WTC11 (cell line): ENCODE data around the gene KLF13. TPM values are rescaled to one million over a fixed set of nuclear protein-coding genes. Genes with fewer than 3 reads are reported as not detected.

Source experiments
- ATAC-seq: fragments of 200-7000 bp; cut with Tn5 transposase; 2 replicates; pipeline ENCODE4 v1.10.0; 2021; ENCODE audit warnings: mild to moderate bottlenecking, moderate library complexity
- CTCF ChIA-PET: fragments of 300-600 bp; sonication (Branson Sonifier 250); formaldehyde crosslinking; loops from one replicate; lab custom pipeline; 2021; ENCODE audit warnings: antibody characterized with exemption; lab: Charles Lee
- POLR2A ChIA-PET: fragments of 350-600 bp; sonication (Branson Sonifier 250); formaldehyde crosslinking; loops from one replicate; lab custom pipeline; 2021; ENCODE audit warnings: antibody characterized with exemption; lab: Charles Lee
- DNase-seq: peaks from one replicate; pipeline ENCODE4 v3.0.0; 2021; ENCODE audit warnings: low spot score
- H3K27ac Mint-ChIP-seq: 2 replicates; pipeline ENCODE4 v1.8.0; 2021; ENCODE audit warnings: mixed read lengths
- H3K27me3 Mint-ChIP-seq: 2 replicates; pipeline ENCODE4 v1.8.0; 2021; ENCODE audit warnings: low read depth, mild to moderate bottlenecking, moderate library complexity, mixed read lengths
- H3K36me3 Mint-ChIP-seq: 2 replicates; pipeline ENCODE4 v1.8.0; 2021; ENCODE audit warnings: mixed read lengths
- H3K4me1 Mint-ChIP-seq: 2 replicates; pipeline ENCODE4 v1.8.0; 2022; ENCODE audit warnings: mixed read lengths
- H3K4me3 Mint-ChIP-seq: 2 replicates; pipeline ENCODE4 v1.8.0; 2021; ENCODE audit warnings: mild to moderate bottlenecking, moderate library complexity, mixed read lengths
- H3K9me3 Mint-ChIP-seq: 2 replicates; pipeline ENCODE4 v1.8.0; 2021; ENCODE audit warnings: mixed read lengths
- CBFB ChIP-seq: sonication (generic); formaldehyde crosslinking; IDR thresholded peaks from 2 replicates; pipeline ENCODE4 v1.8.1; 2022; ENCODE audit warnings: mild to moderate bottlenecking, low read depth, missing genetic modification reagents
- ESRRA ChIP-seq: sonication (generic); formaldehyde crosslinking; IDR thresholded peaks from 2 replicates; pipeline ENCODE4 v1.8.1; 2022; ENCODE audit warnings: mild to moderate bottlenecking, missing genetic modification reagents, borderline replicate concordance
- FOXK1 ChIP-seq: sonication (generic); formaldehyde crosslinking; IDR thresholded peaks from 2 replicates; pipeline ENCODE4 v1.8.0; 2022; ENCODE audit warnings: mild to moderate bottlenecking, moderate library complexity, missing genetic modification reagents
- GTF2I ChIP-seq: fragments of 250-450 bp; sonication (Bioruptor Pico); conservative IDR thresholded peaks from 2 replicates; pipeline ENCODE4 v1.4.0; 2021; ENCODE audit warnings: mild to moderate bottlenecking
- HMGA2 ChIP-seq: fragments of 250-450 bp; sonication (Bioruptor Pico); IDR thresholded peaks from 2 replicates; pipeline ENCODE4 v1.4.0; 2021; ENCODE audit warnings: mild to moderate bottlenecking, moderate library complexity
- JAZF1 ChIP-seq: fragments of 250-450 bp; sonication (Bioruptor Pico); IDR thresholded peaks from 2 replicates; pipeline ENCODE4 v1.9.0; 2021; ENCODE audit warnings: moderate library complexity, mild to moderate bottlenecking, inconsistent platforms
- JUN ChIP-seq: sonication (generic); formaldehyde crosslinking; IDR thresholded peaks from 2 replicates; pipeline ENCODE4 v1.8.0; 2023; ENCODE audit warnings: mild to moderate bottlenecking, missing genetic modification reagents
- NFYB ChIP-seq: sonication (generic); formaldehyde crosslinking; conservative IDR thresholded peaks from 2 replicates; pipeline ENCODE4 v1.8.0; 2022; ENCODE audit warnings: low read depth, missing genetic modification reagents
- PRRX2 ChIP-seq: fragments of 250-450 bp; sonication (Bioruptor Pico); IDR thresholded peaks from 2 replicates; pipeline ENCODE4 v1.8.0; 2021; ENCODE audit warnings: mild to moderate bottlenecking
- RELA ChIP-seq: sonication (generic); formaldehyde crosslinking; IDR thresholded peaks from 2 replicates; pipeline ENCODE4 v1.8.1; 2022; ENCODE audit warnings: missing genetic modification reagents, mild to moderate bottlenecking, borderline replicate concordance
- TP53 ChIP-seq: sonication (generic); formaldehyde crosslinking; IDR thresholded peaks from 2 replicates; pipeline ENCODE4 v1.8.1; 2023; ENCODE audit warnings: mild to moderate bottlenecking, missing genetic modification reagents
- ZBTB21 ChIP-seq: sonication (generic); formaldehyde crosslinking; IDR thresholded peaks from 2 replicates; pipeline ENCODE4 v1.8.1; 2023; ENCODE audit warnings: mild to moderate bottlenecking, missing genetic modification reagents, borderline replicate concordance
- ZNF416 ChIP-seq: fragments of 250-450 bp; sonication (Bioruptor Pico); IDR thresholded peaks from 2 replicates; pipeline ENCODE4 v1.9.0; 2021; ENCODE audit warnings: mild to moderate bottlenecking, inconsistent platforms
- total RNA-seq: library from RNA; stranded (reverse); gene quantifications from 3 replicates; pipeline ENCODE4 v1.2.3, GENCODE V29; 2021
- TF ChIP-seq, protein P1 (sequence below): sonication (generic); formaldehyde crosslinking; IDR thresholded peaks from 2 replicates; pipeline ENCODE4 v1.8.0; 2023; ENCODE audit warnings: missing genetic modification reagents, mild to moderate bottlenecking, borderline replicate concordance
- TF ChIP-seq, protein P2 (sequence below): sonication (generic); formaldehyde crosslinking; IDR thresholded peaks from 2 replicates; pipeline ENCODE4 v1.8.0; 2023; ENCODE audit warnings: missing genetic modification reagents
- TF ChIP-seq, protein P3 (sequence below): sonication (generic); formaldehyde crosslinking; IDR thresholded peaks from 2 replicates; pipeline ENCODE4 v1.8.1; 2023; ENCODE audit warnings: mild to moderate bottlenecking, missing genetic modification reagents, borderline replicate concordance
- TF ChIP-seq, protein P4 (sequence below): sonication (generic); formaldehyde crosslinking; IDR thresholded peaks from 2 replicates; pipeline ENCODE4 v1.8.1; 2023; ENCODE audit warnings: mild to moderate bottlenecking, missing genetic modification reagents, moderate library complexity
- TF ChIP-seq, protein P5 (sequence below): sonication (generic); formaldehyde crosslinking; IDR thresholded peaks from 2 replicates; pipeline ENCODE4 v1.8.0; 2022; ENCODE audit warnings: mild to moderate bottlenecking, missing genetic modification reagents
- TF ChIP-seq, protein P6 (sequence below): sonication (generic); formaldehyde crosslinking; IDR thresholded peaks from 2 replicates; pipeline ENCODE4 v1.8.1; 2023; ENCODE audit warnings: mild to moderate bottlenecking, moderate library complexity, missing genetic modification reagents

Gene KLF13
- total RNA-seq, 1 experiment from 2014 or later = 38.1 TPM

DNA sequence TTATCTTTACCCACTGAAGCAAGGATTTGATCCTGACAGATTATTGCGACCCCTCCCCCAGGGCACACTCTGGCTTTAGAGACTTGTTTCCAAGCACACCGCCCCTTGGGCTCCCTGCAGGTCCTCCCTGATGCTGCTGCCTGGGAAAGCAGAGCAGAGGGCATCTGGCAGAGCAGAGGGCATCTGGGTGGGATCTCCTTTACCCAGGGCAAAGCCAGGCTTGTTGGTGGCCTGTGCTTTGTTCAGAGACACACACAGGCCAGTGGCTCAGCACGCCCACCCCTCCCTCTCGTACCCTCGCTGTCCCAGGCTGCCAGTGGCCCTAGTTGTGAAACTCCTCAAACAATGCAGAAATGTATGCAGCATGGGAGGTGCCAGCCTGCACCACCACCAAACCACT, 4.8 kb downstream of the KLF13 start (continued):
- TF ChIP-seq, protein P1, sequence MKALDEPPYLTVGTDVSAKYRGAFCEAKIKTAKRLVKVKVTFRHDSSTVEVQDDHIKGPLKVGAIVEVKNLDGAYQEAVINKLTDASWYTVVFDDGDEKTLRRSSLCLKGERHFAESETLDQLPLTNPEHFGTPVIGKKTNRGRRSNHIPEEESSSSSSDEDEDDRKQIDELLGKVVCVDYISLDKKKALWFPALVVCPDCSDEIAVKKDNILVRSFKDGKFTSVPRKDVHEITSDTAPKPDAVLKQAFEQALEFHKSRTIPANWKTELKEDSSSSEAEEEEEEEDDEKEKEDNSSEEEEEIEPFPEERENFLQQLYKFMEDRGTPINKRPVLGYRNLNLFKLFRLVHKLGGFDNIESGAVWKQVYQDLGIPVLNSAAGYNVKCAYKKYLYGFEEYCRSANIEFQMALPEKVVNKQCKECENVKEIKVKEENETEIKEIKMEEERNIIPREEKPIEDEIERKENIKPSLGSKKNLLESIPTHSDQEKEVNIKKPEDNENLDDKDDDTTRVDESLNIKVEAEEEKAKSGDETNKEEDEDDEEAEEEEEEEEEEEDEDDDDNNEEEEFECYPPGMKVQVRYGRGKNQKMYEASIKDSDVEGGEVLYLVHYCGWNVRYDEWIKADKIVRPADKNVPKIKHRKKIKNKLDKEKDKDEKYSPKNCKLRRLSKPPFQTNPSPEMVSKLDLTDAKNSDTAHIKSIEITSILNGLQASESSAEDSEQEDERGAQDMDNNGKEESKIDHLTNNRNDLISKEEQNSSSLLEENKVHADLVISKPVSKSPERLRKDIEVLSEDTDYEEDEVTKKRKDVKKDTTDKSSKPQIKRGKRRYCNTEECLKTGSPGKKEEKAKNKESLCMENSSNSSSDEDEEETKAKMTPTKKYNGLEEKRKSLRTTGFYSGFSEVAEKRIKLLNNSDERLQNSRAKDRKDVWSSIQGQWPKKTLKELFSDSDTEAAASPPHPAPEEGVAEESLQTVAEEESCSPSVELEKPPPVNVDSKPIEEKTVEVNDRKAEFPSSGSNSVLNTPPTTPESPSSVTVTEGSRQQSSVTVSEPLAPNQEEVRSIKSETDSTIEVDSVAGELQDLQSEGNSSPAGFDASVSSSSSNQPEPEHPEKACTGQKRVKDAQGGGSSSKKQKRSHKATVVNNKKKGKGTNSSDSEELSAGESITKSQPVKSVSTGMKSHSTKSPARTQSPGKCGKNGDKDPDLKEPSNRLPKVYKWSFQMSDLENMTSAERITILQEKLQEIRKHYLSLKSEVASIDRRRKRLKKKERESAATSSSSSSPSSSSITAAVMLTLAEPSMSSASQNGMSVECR (CRISPR knock-in tag) = no peak
- TF ChIP-seq, protein P2, sequence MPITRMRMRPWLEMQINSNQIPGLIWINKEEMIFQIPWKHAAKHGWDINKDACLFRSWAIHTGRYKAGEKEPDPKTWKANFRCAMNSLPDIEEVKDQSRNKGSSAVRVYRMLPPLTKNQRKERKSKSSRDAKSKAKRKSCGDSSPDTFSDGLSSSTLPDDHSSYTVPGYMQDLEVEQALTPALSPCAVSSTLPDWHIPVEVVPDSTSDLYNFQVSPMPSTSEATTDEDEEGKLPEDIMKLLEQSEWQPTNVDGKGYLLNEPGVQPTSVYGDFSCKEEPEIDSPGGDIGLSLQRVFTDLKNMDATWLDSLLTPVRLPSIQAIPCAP = no peak

DNA sequence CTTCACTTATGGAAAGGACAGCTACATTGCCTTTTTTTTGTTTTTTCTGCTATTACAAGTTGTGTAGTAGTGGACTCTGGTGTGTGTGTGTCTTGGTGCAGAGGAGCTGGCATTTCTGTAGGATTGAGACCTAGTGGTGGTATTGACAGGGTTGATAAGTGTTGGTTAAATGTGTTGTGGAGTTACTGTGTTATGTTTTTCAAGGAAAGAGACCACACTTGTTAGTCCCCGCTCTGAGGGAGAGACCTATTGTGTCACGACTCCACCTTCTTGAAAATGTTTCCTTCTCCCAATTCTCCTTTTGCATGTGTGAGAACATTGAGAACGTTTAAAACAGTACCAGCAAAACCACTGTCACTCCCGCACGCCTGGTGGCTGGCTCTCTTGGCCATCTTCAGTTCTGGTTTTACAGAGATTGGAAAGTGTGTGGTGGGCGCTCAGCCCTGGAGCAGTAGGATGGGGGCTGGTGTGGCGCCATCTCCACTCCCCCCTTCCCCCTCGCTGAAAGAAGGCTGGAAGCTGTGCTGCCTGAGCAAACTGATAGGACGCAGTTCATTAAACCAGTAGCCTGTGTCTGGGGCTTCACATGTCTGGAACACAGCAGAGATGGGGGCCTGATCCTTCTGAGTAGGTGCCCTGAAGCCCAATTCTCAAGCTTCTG, 5.5 kb downstream of the KLF13 start:
- ChIA-PET POLR2A (no interaction called here), CTCF (interaction anchor here (1.2 kb wide), 1 partner anchor 103 kb away, joined by 4 read pairs; no protein-coding TSS in a partner anchor)
- Mint-ChIP-seq H3K27me3 (no peaks in the 10 kb centered on the region), H3K36me3 (no peaks in the 10 kb centered on the region), H3K4me1 (peaks cover 67% of the 10 kb centered on the region), H3K9me3 (no peaks in the 10 kb centered on the region), H3K4me3 (no peak overlapping the region), H3K27ac (no peak overlapping the region)
- no peak for DNase-seq
- ATAC-seq = no peak
- TF ChIP-seq, protein P3, sequence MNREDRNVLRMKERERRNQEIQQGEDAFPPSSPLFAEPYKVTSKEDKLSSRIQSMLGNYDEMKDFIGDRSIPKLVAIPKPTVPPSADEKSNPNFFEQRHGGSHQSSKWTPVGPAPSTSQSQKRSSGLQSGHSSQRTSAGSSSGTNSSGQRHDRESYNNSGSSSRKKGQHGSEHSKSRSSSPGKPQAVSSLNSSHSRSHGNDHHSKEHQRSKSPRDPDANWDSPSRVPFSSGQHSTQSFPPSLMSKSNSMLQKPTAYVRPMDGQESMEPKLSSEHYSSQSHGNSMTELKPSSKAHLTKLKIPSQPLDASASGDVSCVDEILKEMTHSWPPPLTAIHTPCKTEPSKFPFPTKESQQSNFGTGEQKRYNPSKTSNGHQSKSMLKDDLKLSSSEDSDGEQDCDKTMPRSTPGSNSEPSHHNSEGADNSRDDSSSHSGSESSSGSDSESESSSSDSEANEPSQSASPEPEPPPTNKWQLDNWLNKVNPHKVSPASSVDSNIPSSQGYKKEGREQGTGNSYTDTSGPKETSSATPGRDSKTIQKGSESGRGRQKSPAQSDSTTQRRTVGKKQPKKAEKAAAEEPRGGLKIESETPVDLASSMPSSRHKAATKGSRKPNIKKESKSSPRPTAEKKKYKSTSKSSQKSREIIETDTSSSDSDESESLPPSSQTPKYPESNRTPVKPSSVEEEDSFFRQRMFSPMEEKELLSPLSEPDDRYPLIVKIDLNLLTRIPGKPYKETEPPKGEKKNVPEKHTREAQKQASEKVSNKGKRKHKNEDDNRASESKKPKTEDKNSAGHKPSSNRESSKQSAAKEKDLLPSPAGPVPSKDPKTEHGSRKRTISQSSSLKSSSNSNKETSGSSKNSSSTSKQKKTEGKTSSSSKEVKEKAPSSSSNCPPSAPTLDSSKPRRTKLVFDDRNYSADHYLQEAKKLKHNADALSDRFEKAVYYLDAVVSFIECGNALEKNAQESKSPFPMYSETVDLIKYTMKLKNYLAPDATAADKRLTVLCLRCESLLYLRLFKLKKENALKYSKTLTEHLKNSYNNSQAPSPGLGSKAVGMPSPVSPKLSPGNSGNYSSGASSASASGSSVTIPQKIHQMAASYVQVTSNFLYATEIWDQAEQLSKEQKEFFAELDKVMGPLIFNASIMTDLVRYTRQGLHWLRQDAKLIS (CRISPR knock-in tag) = no peak
- no peak for TF ChIP-seq HMGA2 (CRISPR knock-in tag)
- TF ChIP-seq, protein P4, sequence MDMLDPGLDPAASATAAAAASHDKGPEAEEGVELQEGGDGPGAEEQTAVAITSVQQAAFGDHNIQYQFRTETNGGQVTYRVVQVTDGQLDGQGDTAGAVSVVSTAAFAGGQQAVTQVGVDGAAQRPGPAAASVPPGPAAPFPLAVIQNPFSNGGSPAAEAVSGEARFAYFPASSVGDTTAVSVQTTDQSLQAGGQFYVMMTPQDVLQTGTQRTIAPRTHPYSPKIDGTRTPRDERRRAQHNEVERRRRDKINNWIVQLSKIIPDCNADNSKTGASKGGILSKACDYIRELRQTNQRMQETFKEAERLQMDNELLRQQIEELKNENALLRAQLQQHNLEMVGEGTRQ (CRISPR knock-in tag) = no peak
- TF ChIP-seq, protein P5, sequence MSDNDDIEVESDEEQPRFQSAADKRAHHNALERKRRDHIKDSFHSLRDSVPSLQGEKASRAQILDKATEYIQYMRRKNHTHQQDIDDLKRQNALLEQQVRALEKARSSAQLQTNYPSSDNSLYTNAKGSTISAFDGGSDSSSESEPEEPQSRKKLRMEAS (CRISPR knock-in tag) = no peak
- no peak for TF ChIP-seq JUN (CRISPR knock-in tag)
- TF ChIP-seq ZBTB21 (CRISPR knock-in tag) = no peak
- no peak for TF ChIP-seq PRRX2 (CRISPR knock-in tag)
- no peak for TF ChIP-seq NFYB (CRISPR knock-in tag)
- no peak for TF ChIP-seq FOXK1 (CRISPR knock-in tag)
- TF ChIP-seq, protein P6, sequence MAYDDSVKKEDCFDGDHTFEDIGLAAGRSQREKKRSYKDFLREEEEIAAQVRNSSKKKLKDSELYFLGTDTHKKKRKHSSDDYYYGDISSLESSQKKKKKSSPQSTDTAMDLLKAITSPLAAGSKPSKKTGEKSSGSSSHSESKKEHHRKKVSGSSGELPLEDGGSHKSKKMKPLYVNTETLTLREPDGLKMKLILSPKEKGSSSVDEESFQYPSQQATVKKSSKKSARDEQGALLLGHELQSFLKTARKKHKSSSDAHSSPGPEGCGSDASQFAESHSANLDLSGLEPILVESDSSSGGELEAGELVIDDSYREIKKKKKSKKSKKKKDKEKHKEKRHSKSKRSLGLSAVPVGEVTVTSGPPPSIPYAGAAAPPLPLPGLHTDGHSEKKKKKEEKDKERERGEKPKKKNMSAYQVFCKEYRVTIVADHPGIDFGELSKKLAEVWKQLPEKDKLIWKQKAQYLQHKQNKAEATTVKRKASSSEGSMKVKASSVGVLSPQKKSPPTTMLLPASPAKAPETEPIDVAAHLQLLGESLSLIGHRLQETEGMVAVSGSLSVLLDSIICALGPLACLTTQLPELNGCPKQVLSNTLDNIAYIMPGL = no peak
- TF ChIP-seq TP53 (CRISPR knock-in tag) = no peak
- TF ChIP-seq CBFB (CRISPR knock-in tag) = no peak
- TF ChIP-seq JAZF1 (CRISPR knock-in tag) = no peak
- no peak for TF ChIP-seq GTF2I
- no peak for TF ChIP-seq ESRRA (CRISPR knock-in tag)
- no peak for TF ChIP-seq ZNF416 (CRISPR knock-in tag)
- TF ChIP-seq RELA (CRISPR knock-in tag) = no peak
